Endothelial cell (in vitro differentiated cells): Measurements from ENCODE around the gene C1QTNF7. TPM values are rescaled to one million over a fixed set of nuclear protein-coding genes. Genes with fewer than 3 reads are reported as not detected.

ENCODE experiments used
- DNase-seq: peaks from one replicate; pipeline ENCODE4 v3.0.0; 2021; ENCODE audit warnings: low spot score
- H3K27ac Mint-ChIP-seq: one replicate; pipeline ENCODE4 v1.8.0; 2021; ENCODE audit warnings: mixed read lengths, inconsistent platforms; ENCODE audit not compliant: unreplicated experiment
- H3K27me3 Mint-ChIP-seq: one replicate; pipeline ENCODE4 v1.8.0; 2021; ENCODE audit warnings: mild to moderate bottlenecking, moderate library complexity, mixed read lengths, inconsistent platforms; ENCODE audit not compliant: unreplicated experiment
- H3K36me3 Mint-ChIP-seq: one replicate; pipeline ENCODE4 v1.8.0; 2021; ENCODE audit warnings: mild to moderate bottlenecking, low read depth, mixed read lengths, inconsistent platforms; ENCODE audit not compliant: unreplicated experiment
- H3K4me1 Mint-ChIP-seq: one replicate; pipeline ENCODE4 v1.8.0; 2021; ENCODE audit warnings: mild to moderate bottlenecking, mixed read lengths, inconsistent platforms; ENCODE audit not compliant: unreplicated experiment
- H3K4me3 Mint-ChIP-seq: one replicate; pipeline ENCODE4 v1.8.0; 2021; ENCODE audit warnings: mild to moderate bottlenecking, mixed read lengths, inconsistent platforms; ENCODE audit not compliant: unreplicated experiment
- H3K9me3 Mint-ChIP-seq: one replicate; pipeline ENCODE4 v1.8.0; 2021; ENCODE audit warnings: mixed read lengths, inconsistent platforms; ENCODE audit not compliant: unreplicated experiment
- CTCF ChIP-seq: fragments of 200-600 bp; sonication (generic); IDR thresholded peaks from one replicate; pipeline ENCODE4 v1.5.0; 2021; ENCODE audit warnings: antibody characterized with exemption; ENCODE audit not compliant: unreplicated experiment
- total RNA-seq: library from RNA; stranded (reverse); fragmentation: NEBNext Ultra II Directional; extraction: Animal tissue kit (Norgen Biotek cat#: 25700); gene quantifications from one replicate; pipeline ENCODE4 v1.2.1, GENCODE V29; 2021; ENCODE audit not compliant: unreplicated experiment

The C1QTNF7 gene
- total RNA-seq, 1 donor from 2014 or later, result not detected

- DNase-seq, result no peak
- no peaks in the 10 kb centered on the region for H3K9me3 Mint-ChIP-seq
- peaks cover 33% of the 10 kb centered on the region for H3K4me1 Mint-ChIP-seq
- no peak for TF ChIP-seq CTCF
- H3K36me3 Mint-ChIP-seq, result peaks cover 1% of the 10 kb centered on the region
- H3K27me3 Mint-ChIP-seq, result no peaks in the 10 kb centered on the region
- peak overlapping the region; percentile 100 for H3K27ac Mint-ChIP-seq
- peak overlapping the region; percentile 95 for H3K4me3 Mint-ChIP-seq
Observed at GRCh38 chr4:15470128-15470475, 42.3 kb downstream of the C1QTNF7 start.

GRCh38 chr4:15476396-15476795 is 48.6 kb downstream of the C1QTNF7 start:
- H3K4me1 Mint-ChIP-seq, result peaks cover 20% of the 10 kb centered on the region
- TF ChIP-seq CTCF, result no peak
- H3K36me3 Mint-ChIP-seq, result peaks cover 10% of the 10 kb centered on the region
- DNase-seq, result no peak
- no peak overlapping the region for H3K4me3 Mint-ChIP-seq
- no peak overlapping the region for H3K27ac Mint-ChIP-seq
- no peaks in the 10 kb centered on the region for H3K9me3 Mint-ChIP-seq
- H3K27me3 Mint-ChIP-seq, result peaks cover 5% of the 10 kb centered on the region

- H3K4me3 Mint-ChIP-seq, result no peak overlapping the region
- TF ChIP-seq CTCF, result no peak
- H3K36me3 Mint-ChIP-seq, result peaks cover 28% of the 10 kb centered on the region
- peaks cover 6% of the 10 kb centered on the region for H3K4me1 Mint-ChIP-seq
- H3K27ac Mint-ChIP-seq, result peak overlapping the region; percentile 27
- H3K9me3 Mint-ChIP-seq, result no peaks in the 10 kb centered on the region
- DNase-seq, result no peak
- H3K27me3 Mint-ChIP-seq, result peaks cover 6% of the 10 kb centered on the region
Observed at GRCh38 chr4:15478724-15479088, 50.9 kb downstream of the C1QTNF7 start.

- peak; percentile 59 for DNase-seq
- peaks cover 6% of the 10 kb centered on the region for H3K27me3 Mint-ChIP-seq
- peak; percentile 40 for TF ChIP-seq CTCF
- H3K27ac Mint-ChIP-seq, result peak overlapping the region; percentile 81
- H3K9me3 Mint-ChIP-seq, result no peaks in the 10 kb centered on the region
- H3K36me3 Mint-ChIP-seq, result peaks cover 34% of the 10 kb centered on the region
- peak overlapping the region; percentile 82 for H3K4me3 Mint-ChIP-seq
- peaks cover 6% of the 10 kb centered on the region for H3K4me1 Mint-ChIP-seq
Observed at GRCh38 chr4:15479089-15479912, 51.5 kb downstream of the C1QTNF7 start.

- Mint-ChIP-seq H3K27ac (no peak overlapping the region), H3K36me3 (peaks cover 39% of the 10 kb centered on the region), H3K27me3 (peaks cover 6% of the 10 kb centered on the region), H3K9me3 (no peaks in the 10 kb centered on the region), H3K4me3 (peak overlapping the region; percentile 82), H3K4me1 (peaks cover 6% of the 10 kb centered on the region)
- no peak for DNase-seq
- TF ChIP-seq CTCF, result no peak
Observed at GRCh38 chr4:15479913-15480185, 52.0 kb downstream of the C1QTNF7 start.
